ENCODE data around the gene IGSF11. TPM values are rescaled to one million over a fixed set of nuclear protein-coding genes. Genes with fewer than 3 reads are reported as not detected.

The IGSF11 gene
- total and polyA plus RNA-seq, 2 donors (not counting 1 experiment from before 2014, with no cell fraction given): not detected

- H3K4me1 ChIP-seq (ENCODE audit: control insufficient read depth in 2 of 2, insufficient read depth in 2 of 2, low read length in 2 of 2): no peaks in the 10 kb centered on the region
- no peaks in the 10 kb centered on the region for H3K27me3 ChIP-seq (replicated peaks in 1 of 4; ENCODE audit: control extremely low read depth in 1 of 4, control insufficient read depth in 3 of 4, insufficient read depth in 4 of 4, low read length in 3 of 4)
- intact Hi-C loops (cut with micrococcal nuclease): no loop called here
- no peaks in the 10 kb centered on the region for H3K4me1 Mint-ChIP-seq
- no peak overlapping the region for H3K4me3 ChIP-seq (ENCODE audit: control extremely low read depth in 1 of 5, extremely low read depth in 1 of 5, insufficient read depth in 1 of 5, low read depth in 2 of 5, low read length in 4 of 5)
- no peaks in the 10 kb centered on the region for H3K36me3 ChIP-seq (replicated peaks in 1 of 2; ENCODE audit: control extremely low read depth in 1 of 2, control insufficient read depth in 1 of 2, extremely low read depth in 1 of 2, insufficient read depth in 2 of 2, low read length in 1 of 2)
- H3K4me3 Mint-ChIP-seq: no peak overlapping the region
- ChIA-PET POLR2A (no interaction called here), CTCF (interaction anchor here (1.4 kb wide), 1 partner anchor 50 kb away, joined by 5 read pairs; no protein-coding TSS in a partner anchor)
- no peak for DNase-seq
- TF ChIP-seq EZH2 (IDR thresholded peaks at IDR 0.05; ENCODE audit: borderline replicate concordance, insufficient read depth, low read depth, low read length, poor library complexity, severe bottlenecking): no peak
- TF ChIP-seq CTCF (IDR thresholded peaks at IDR 0.05): no peak
- H3K9me3 ChIP-seq (ENCODE audit: control extremely low read depth in 1 of 3, control insufficient read depth in 2 of 3, insufficient read depth in 1 of 3, low read length in 2 of 3): no peaks in the 10 kb centered on the region
- no peak overlapping the region for H3K27ac Mint-ChIP-seq
- H3K27ac ChIP-seq (ENCODE audit: low read length in 2 of 2): no peak overlapping the region
- H3K4me2 ChIP-seq (replicated peaks; ENCODE audit: low read depth, low read length, poor library complexity, severe bottlenecking): no peak overlapping the region
- no peaks in the 10 kb centered on the region for H3K9me3 Mint-ChIP-seq (ENCODE audit: insufficient read depth)
- no peaks in the 10 kb centered on the region for H3K79me2 ChIP-seq (ENCODE audit: control insufficient read depth, insufficient read depth, low read length)
- ATAC-seq (ENCODE audit: low read depth): no peak
- H3K9ac ChIP-seq (ENCODE audit: low read length): no peak overlapping the region
- no peaks in the 10 kb centered on the region for H3K27me3 Mint-ChIP-seq
- H2AFZ ChIP-seq (ENCODE audit: insufficient read depth, low read depth, low read length, poor library complexity, severe bottlenecking): no peak overlapping the region
- no CpG with 5 or more reads among the region's 5 CpGs for WGBS (ENCODE audit: insufficient coverage)
- no peaks in the 10 kb centered on the region for H4K20me1 ChIP-seq (ENCODE audit: control insufficient read depth, insufficient read depth, low read length, poor library complexity, severe bottlenecking)
Observed at GRCh38 chr3:118932822-118933558, 101.7 kb downstream of the IGSF11 start.

GRCh38 chr3:118931996-118932395, 102.7 kb downstream of the IGSF11 start:
- ATAC-seq (ENCODE audit: low read depth): no peak
- Histone ChIP-seq H3K36me3 (replicated peaks in 1 of 2; ENCODE audit: control extremely low read depth in 1 of 2, control insufficient read depth in 1 of 2, extremely low read depth in 1 of 2, insufficient read depth in 2 of 2, low read length in 1 of 2) (no peaks in the 10 kb centered on the region), H3K79me2 (ENCODE audit: control insufficient read depth, insufficient read depth, low read length) (no peaks in the 10 kb centered on the region), H3K4me3 (ENCODE audit: control extremely low read depth in 1 of 5, extremely low read depth in 1 of 5, insufficient read depth in 1 of 5, low read depth in 2 of 5, low read length in 4 of 5) (no peak overlapping the region), H3K27me3 (replicated peaks in 1 of 4; ENCODE audit: control extremely low read depth in 1 of 4, control insufficient read depth in 3 of 4, insufficient read depth in 4 of 4, low read length in 3 of 4) (no peaks in the 10 kb centered on the region), H3K9ac (ENCODE audit: low read length) (no peak overlapping the region), H3K4me2 (replicated peaks; ENCODE audit: low read depth, low read length, poor library complexity, severe bottlenecking) (no peak overlapping the region), H3K9me3 (ENCODE audit: control extremely low read depth in 1 of 3, control insufficient read depth in 2 of 3, insufficient read depth in 1 of 3, low read length in 2 of 3) (no peaks in the 10 kb centered on the region), H4K20me1 (ENCODE audit: control insufficient read depth, insufficient read depth, low read length, poor library complexity, severe bottlenecking) (no peaks in the 10 kb centered on the region), H3K4me1 (ENCODE audit: control insufficient read depth in 2 of 2, insufficient read depth in 2 of 2, low read length in 2 of 2) (no peaks in the 10 kb centered on the region), H3K27ac (ENCODE audit: low read length in 2 of 2) (no peak overlapping the region), H2AFZ (ENCODE audit: insufficient read depth, low read depth, low read length, poor library complexity, severe bottlenecking) (no peak overlapping the region)
- no peak for TF ChIP-seq EZH2 (IDR thresholded peaks at IDR 0.05; ENCODE audit: borderline replicate concordance, insufficient read depth, low read depth, low read length, poor library complexity, severe bottlenecking)
- TF ChIP-seq CTCF (IDR thresholded peaks at IDR 0.05): no peak
- ChIA-PET CTCF (interaction anchor here (1.4 kb wide), 1 partner anchor 49 kb away, joined by 5 read pairs; no protein-coding TSS in a partner anchor), POLR2A (no interaction called here)
- intact Hi-C loops (cut with micrococcal nuclease): no loop called here
- DNase-seq: no peak
- WGBS (ENCODE audit: insufficient coverage): no CpG with 5 or more reads among the region's 2 CpGs
- Mint-ChIP-seq H3K27ac (no peak overlapping the region), H3K4me3 (no peak overlapping the region), H3K27me3 (no peaks in the 10 kb centered on the region), H3K4me1 (no peaks in the 10 kb centered on the region), H3K9me3 (ENCODE audit: insufficient read depth) (no peaks in the 10 kb centered on the region)
